ENCODE measurements around the gene HS6ST3. TPM values are rescaled to one million over a fixed set of nuclear protein-coding genes. Genes with fewer than 3 reads are reported as not detected.

HS6ST3 gene
- total RNA-seq, 1 donor from 2014 or later: not detected

DNA sequence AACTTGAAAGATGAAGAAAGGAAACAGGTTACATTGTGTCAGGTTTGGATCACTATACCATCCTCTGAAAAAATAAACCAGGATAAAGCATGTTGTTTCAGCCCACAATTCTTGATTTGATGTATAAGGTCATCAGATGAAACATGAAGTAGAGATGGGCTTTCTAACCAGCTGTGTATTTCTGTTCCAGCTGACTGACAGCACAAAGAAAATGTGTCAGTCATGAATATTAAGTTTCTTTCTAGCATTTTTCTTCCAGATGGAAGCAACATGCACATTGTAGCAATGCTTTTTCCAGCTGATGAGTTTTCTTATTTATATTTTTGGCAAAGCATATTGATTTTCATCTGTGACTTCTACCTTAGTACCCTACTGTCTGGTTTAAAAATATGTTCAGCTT, 704.8 kb downstream of the HS6ST3 start:
- TF ChIP-seq, protein P1, sequence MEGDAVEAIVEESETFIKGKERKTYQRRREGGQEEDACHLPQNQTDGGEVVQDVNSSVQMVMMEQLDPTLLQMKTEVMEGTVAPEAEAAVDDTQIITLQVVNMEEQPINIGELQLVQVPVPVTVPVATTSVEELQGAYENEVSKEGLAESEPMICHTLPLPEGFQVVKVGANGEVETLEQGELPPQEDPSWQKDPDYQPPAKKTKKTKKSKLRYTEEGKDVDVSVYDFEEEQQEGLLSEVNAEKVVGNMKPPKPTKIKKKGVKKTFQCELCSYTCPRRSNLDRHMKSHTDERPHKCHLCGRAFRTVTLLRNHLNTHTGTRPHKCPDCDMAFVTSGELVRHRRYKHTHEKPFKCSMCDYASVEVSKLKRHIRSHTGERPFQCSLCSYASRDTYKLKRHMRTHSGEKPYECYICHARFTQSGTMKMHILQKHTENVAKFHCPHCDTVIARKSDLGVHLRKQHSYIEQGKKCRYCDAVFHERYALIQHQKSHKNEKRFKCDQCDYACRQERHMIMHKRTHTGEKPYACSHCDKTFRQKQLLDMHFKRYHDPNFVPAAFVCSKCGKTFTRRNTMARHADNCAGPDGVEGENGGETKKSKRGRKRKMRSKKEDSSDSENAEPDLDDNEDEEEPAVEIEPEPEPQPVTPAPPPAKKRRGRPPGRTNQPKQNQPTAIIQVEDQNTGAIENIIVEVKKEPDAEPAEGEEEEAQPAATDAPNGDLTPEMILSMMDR (IDR thresholded peaks at IDR 0.05): no peak
- H3K27me3 Mint-ChIP-seq (ENCODE audit: unreplicated experiment): peaks cover 10% of the 10 kb centered on the region
- H3K4me3 Mint-ChIP-seq (ENCODE audit: unreplicated experiment): no peak overlapping the region
- DNase-seq (ENCODE audit: extremely low spot score, unreplicated experiment): no peak
- no peaks in the 10 kb centered on the region for H3K9me3 Mint-ChIP-seq (ENCODE audit: unreplicated experiment)
- H3K4me1 Mint-ChIP-seq (ENCODE audit: unreplicated experiment): no peaks in the 10 kb centered on the region
- no peaks in the 10 kb centered on the region for H3K36me3 Mint-ChIP-seq (ENCODE audit: unreplicated experiment)
- H3K27ac Mint-ChIP-seq (ENCODE audit: unreplicated experiment): no peak overlapping the region

DNA sequence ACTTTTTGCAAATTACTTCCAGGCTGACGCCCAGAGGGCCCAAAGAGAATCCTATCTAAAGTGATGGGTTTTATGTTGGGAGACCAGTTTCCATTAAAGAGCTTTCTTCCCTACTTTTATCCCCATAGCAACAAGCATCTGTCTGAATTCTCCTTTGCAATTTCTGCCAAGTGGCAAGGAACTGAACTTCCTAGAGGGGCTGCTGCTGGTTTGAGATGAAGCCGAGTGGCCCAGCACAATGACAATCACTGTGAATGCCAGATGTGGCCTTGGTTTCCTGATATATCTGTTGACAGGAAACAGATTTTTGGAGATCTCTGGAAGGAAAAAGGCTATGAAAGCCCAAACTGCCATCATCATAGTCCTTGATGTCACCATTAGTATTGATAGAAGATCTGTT, 705.8 kb downstream of the HS6ST3 start:
- peaks cover 10% of the 10 kb centered on the region for H3K27me3 Mint-ChIP-seq (ENCODE audit: unreplicated experiment)
- TF ChIP-seq, protein P1 (IDR thresholded peaks at IDR 0.05): no peak

GRCh38 chr13:96796091-96796633, 706.3 kb downstream of the HS6ST3 start:
- no peak for DNase-seq (ENCODE audit: extremely low spot score, unreplicated experiment)
- Mint-ChIP-seq H3K4me1 (ENCODE audit: unreplicated experiment) (no peaks in the 10 kb centered on the region), H3K27me3 (ENCODE audit: unreplicated experiment) (peaks cover 7% of the 10 kb centered on the region), H3K36me3 (ENCODE audit: unreplicated experiment) (no peaks in the 10 kb centered on the region), H3K27ac (ENCODE audit: unreplicated experiment) (no peak overlapping the region), H3K4me3 (ENCODE audit: unreplicated experiment) (no peak overlapping the region), H3K9me3 (ENCODE audit: unreplicated experiment) (no peaks in the 10 kb centered on the region)
- TF ChIP-seq, protein P1 (IDR thresholded peaks at IDR 0.05): no peak

More for the DNA sequence above, 705.8 kb downstream of the HS6ST3 start:
- no peaks in the 10 kb centered on the region for H3K36me3 Mint-ChIP-seq (ENCODE audit: unreplicated experiment)
- H3K4me1 Mint-ChIP-seq (ENCODE audit: unreplicated experiment): no peaks in the 10 kb centered on the region
- DNase-seq (ENCODE audit: extremely low spot score, unreplicated experiment): no peak
- H3K4me3 Mint-ChIP-seq (ENCODE audit: unreplicated experiment): no peak overlapping the region
- H3K27ac Mint-ChIP-seq (ENCODE audit: unreplicated experiment): no peak overlapping the region
- H3K9me3 Mint-ChIP-seq (ENCODE audit: unreplicated experiment): no peaks in the 10 kb centered on the region

DNA sequence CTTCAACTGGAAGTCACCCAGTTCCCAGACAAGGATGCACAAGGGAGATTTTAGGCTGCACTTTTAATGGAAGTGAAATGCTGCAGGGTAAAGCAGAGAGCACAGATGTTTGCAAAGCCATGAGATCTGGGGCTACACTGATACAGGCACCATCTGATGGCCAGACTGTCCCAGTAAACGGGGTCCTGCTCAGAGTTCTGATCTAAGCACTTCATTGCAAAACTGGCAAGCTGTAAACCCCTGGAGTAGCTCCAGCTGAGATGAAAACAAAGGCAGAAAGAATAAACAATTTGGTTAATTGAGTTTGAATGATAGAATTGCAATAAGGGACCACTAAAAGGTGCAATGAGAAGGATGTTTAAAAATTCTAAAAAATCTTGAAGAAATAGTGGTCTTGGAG, 707.2 kb downstream of the HS6ST3 start:
- no peak overlapping the region for H3K4me3 Mint-ChIP-seq (ENCODE audit: unreplicated experiment)
- TF ChIP-seq, protein P1 (IDR thresholded peaks at IDR 0.05): no peak
- H3K36me3 Mint-ChIP-seq (ENCODE audit: unreplicated experiment): no peaks in the 10 kb centered on the region
- DNase-seq (ENCODE audit: extremely low spot score, unreplicated experiment): no peak
- H3K9me3 Mint-ChIP-seq (ENCODE audit: unreplicated experiment): no peaks in the 10 kb centered on the region
- H3K27ac Mint-ChIP-seq (ENCODE audit: unreplicated experiment): no peak overlapping the region
- H3K27me3 Mint-ChIP-seq (ENCODE audit: unreplicated experiment): peaks cover 4% of the 10 kb centered on the region
- no peaks in the 10 kb centered on the region for H3K4me1 Mint-ChIP-seq (ENCODE audit: unreplicated experiment)

- no peak overlapping the region for H3K4me3 Mint-ChIP-seq (ENCODE audit: unreplicated experiment)
- TF ChIP-seq, protein P1 (IDR thresholded peaks at IDR 0.05): no peak
- no peaks in the 10 kb centered on the region for H3K36me3 Mint-ChIP-seq (ENCODE audit: unreplicated experiment)
- H3K27me3 Mint-ChIP-seq (ENCODE audit: unreplicated experiment): no peaks in the 10 kb centered on the region
- H3K27ac Mint-ChIP-seq (ENCODE audit: unreplicated experiment): no peak overlapping the region
- H3K9me3 Mint-ChIP-seq (ENCODE audit: unreplicated experiment): no peaks in the 10 kb centered on the region
- no peak for DNase-seq (ENCODE audit: extremely low spot score, unreplicated experiment)
- no peaks in the 10 kb centered on the region for H3K4me1 Mint-ChIP-seq (ENCODE audit: unreplicated experiment)
Measured at GRCh38 chr13:96803456-96804100, 713.7 kb downstream of the HS6ST3 start.
